OCI-LY3 (cell line): ENCODE data around the gene SIK3.

Experiments
- CTCF ChIP-seq: fragments of 200-600, 300-600 bp; sonication (generic); IDR thresholded peaks from 2 replicates; pipeline ENCODE4 v1.5.1; 2014; ENCODE audit warnings: antibody characterized with exemption, low read length, low read depth
- EZH2phosphoT487 ChIP-seq: fragments of 200-600 bp; shearing (Covaris generic); IDR thresholded peaks from 2 replicates; pipeline ENCODE4 v1.6.1; 2018; ENCODE audit warnings: antibody characterized with exemption, mixed run types, low read depth

DNA sequence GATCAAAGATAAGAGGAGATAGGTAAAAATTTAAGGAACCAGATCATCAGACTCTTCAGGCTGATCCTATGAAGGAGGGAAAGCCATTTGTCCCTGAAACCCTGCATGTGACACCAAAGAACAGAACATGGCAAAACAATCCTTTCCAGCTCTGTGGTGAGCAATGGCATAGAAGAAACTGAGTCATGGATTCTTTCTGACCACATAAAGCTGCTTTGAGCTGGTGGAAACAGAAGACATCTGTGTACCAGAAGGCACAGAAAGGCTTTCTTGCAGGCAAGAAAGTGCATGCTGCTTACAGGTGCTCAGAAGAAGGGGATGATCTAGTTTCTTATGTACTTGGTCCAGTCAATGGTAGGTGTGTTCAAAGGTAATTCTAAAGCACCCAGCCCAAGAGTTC is 215.8 kb downstream of the SIK3 start:
- TF ChIP-seq CTCF: no peak
- no peak for TF ChIP-seq EZH2phosphoT487
